Karpas-422 (cell line): ENCODE results near the gene PIGT. TPM values are rescaled to one million over a fixed set of nuclear protein-coding genes. Genes with fewer than 3 reads are reported as not detected.
A peak's percentile ranks its signal among the peaks of the same experiment; 100 is the strongest.

Experiments
- DNase-seq: peaks from one replicate; pipeline ENCODE4 v3.0.0-alpha.2; 2015
- H2AFZ ChIP-seq: fragments of 200-600 bp; sonication (generic); 2 replicates; pipeline ENCODE4 v1.6.1; 2014; ENCODE audit warnings: antibody characterized with exemption, low read length, mixed read lengths
- H3K27ac ChIP-seq: fragments of 200-600 bp; sonication (generic); 2 replicates; pipeline ENCODE4 v1.5.1; 2014; ENCODE audit warnings: mild to moderate bottlenecking, low read length, moderate library complexity
- H3K27me3 ChIP-seq: fragments of 200-600 bp; sonication (generic); 2 replicates; pipeline ENCODE4 v1.6.1; 2014; ENCODE audit warnings: low read length, mixed read lengths
- H3K36me3 ChIP-seq: fragments of 200-600 bp; sonication (generic); 2 replicates; pipeline ENCODE4 v1.6.1; 2014; ENCODE audit warnings: low read length, mixed read lengths; ENCODE audit not compliant: insufficient read depth
- H3K4me1 ChIP-seq: fragments of 200-600 bp; sonication (generic); 2 replicates; pipeline ENCODE4 v1.6.1; 2014; ENCODE audit warnings: mild to moderate bottlenecking, low read length, mixed read lengths
- H3K4me2 ChIP-seq: fragments of 200-600 bp; sonication (generic); 2 replicates; pipeline ENCODE4 v1.6.1; 2014; ENCODE audit warnings: low read length, low read depth, mild to moderate bottlenecking; ENCODE audit not compliant: poor library complexity, severe bottlenecking
- H3K4me3 ChIP-seq: fragments of 200-600 bp; sonication (generic); 2 replicates; pipeline ENCODE4 v1.5.1; 2014; ENCODE audit warnings: mild to moderate bottlenecking, antibody characterized with exemption, low read length, mixed read lengths
- H3K79me2 ChIP-seq: fragments of 200-600 bp; sonication (generic); 2 replicates; pipeline ENCODE4 v1.6.1; 2014; ENCODE audit warnings: mild to moderate bottlenecking, low read length, mixed read lengths
- H3K9ac ChIP-seq: fragments of 200-600 bp; sonication (generic); 2 replicates; pipeline ENCODE4 v1.6.0; 2014; ENCODE audit warnings: low read length
- H3K9me2 ChIP-seq: fragments of 200-600 bp; sonication (generic), shearing (Covaris generic); replicated peaks from 2 replicates; pipeline ENCODE4 v1.6.0; 2014; ENCODE audit warnings: mild to moderate bottlenecking, low read length, moderate library complexity; ENCODE audit not compliant: insufficient read depth
- H3K9me3 ChIP-seq: fragments of 300-700, 200-600 bp; sonication (generic); 2 replicates; pipeline ENCODE4 v1.6.1; 2014; ENCODE audit warnings: low read length, mixed read lengths
- H4K20me1 ChIP-seq: fragments of 200-600 bp; sonication (generic); 2 replicates; pipeline ENCODE4 v1.6.1; 2014; ENCODE audit warnings: mild to moderate bottlenecking, antibody characterized with exemption, low read length, low read depth; ENCODE audit not compliant: insufficient read depth
- total RNA-seq: library from RNA; depleted of rRNA; stranded (reverse); fragments of >200 nt; shearing (Covaris generic); gene quantifications from 2 replicates; pipeline ENCODE4 v1.2.3, GENCODE V29; 2014; ENCODE audit warnings: low replicate concordance

PIGT gene
- total RNA-seq, 1 experiment from 2014 or later, result 80.1 TPM

DNA sequence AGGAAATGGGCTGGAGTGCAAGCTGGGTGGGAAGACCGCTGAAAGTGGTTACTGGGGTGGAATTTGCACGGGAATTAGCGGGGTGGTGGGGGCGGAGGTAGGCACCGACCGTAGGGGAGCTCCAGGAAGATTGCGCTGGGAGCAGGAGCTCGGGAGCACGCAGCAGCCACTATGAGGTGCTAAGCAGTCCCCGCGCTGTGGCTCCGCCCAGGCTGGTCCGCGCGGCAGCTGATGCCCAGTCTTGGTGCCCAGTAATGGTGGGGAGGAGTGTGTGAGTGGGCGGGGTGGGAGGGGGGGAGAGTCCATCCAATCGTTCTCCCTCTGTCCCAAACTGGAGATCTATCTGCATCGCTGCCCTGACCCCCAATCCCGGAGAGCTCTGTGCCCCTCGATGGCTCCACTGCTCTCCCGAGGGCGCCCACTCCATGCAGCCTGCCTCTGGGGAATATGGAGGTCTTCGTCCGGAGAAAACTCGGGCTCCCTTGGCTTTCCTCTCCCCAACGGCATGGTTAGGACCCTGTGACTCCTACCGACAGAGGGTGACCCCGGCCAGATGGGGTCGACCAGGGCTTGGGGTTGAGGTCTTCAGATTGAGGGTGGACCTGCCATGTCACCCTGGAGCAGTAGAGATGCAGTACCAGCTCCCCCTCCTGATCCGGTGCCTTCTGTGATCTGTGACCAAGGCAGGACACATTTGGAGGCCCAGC, 43.1 kb upstream of the PIGT start:
- no peak overlapping the region for H3K27ac ChIP-seq

GRCh38 chr20:45373353-45374100, 42.4 kb upstream of the PIGT start:
- Histone ChIP-seq H3K9me2 (no peaks in the 10 kb centered on the region), H3K27me3 (no peaks in the 10 kb centered on the region), H2AFZ (peak overlapping the region; percentile 42; the same call in 1 of the 2 replicates), H3K4me2 (peak overlapping the region; percentile 68), H3K79me2 (no peaks in the 10 kb centered on the region), H4K20me1 (peaks cover 44% of the 10 kb centered on the region; the same call in 1 of the 2 replicates), H3K4me3 (peak overlapping the region; percentile 53), H3K9ac (peak overlapping the region; percentile 40; the same call in 1 of the 2 replicates), H3K9me3 (no peaks in the 10 kb centered on the region), H3K27ac (no peak overlapping the region), H3K4me1 (peaks cover 23% of the 10 kb centered on the region), H3K36me3 (no peaks in the 10 kb centered on the region)
- DNase-seq, result peak; percentile 94

More for the DNA sequence above, 43.1 kb upstream of the PIGT start:
- H3K4me1 ChIP-seq, result peaks cover 26% of the 10 kb centered on the region
- no peak overlapping the region for H2AFZ ChIP-seq
- no peaks in the 10 kb centered on the region for H3K27me3 ChIP-seq
- no peaks in the 10 kb centered on the region for H3K36me3 ChIP-seq
- DNase-seq, result no peak
- H3K9me2 ChIP-seq, result no peaks in the 10 kb centered on the region
- H3K9me3 ChIP-seq, result no peaks in the 10 kb centered on the region
- H4K20me1 ChIP-seq, result peaks cover 40% of the 10 kb centered on the region; the same call in 1 of the 2 replicates
- no peaks in the 10 kb centered on the region for H3K79me2 ChIP-seq
- H3K9ac ChIP-seq, result no peak overlapping the region
- no peak overlapping the region for H3K4me3 ChIP-seq
- H3K4me2 ChIP-seq, result no peak overlapping the region

GRCh38 chr20:45374101-45374467, 41.9 kb upstream of the PIGT start:
- no peak overlapping the region for H2AFZ ChIP-seq
- H3K27ac ChIP-seq, result no peak overlapping the region
- no peak for DNase-seq
- no peaks in the 10 kb centered on the region for H3K9me3 ChIP-seq
- H3K9me2 ChIP-seq, result no peaks in the 10 kb centered on the region
- H3K79me2 ChIP-seq, result no peaks in the 10 kb centered on the region
- H3K4me1 ChIP-seq, result peaks cover 18% of the 10 kb centered on the region
- H3K9ac ChIP-seq, result no peak overlapping the region
- H3K27me3 ChIP-seq, result no peaks in the 10 kb centered on the region
- H3K4me2 ChIP-seq, result peak overlapping the region; percentile 68
- no peak overlapping the region for H3K4me3 ChIP-seq
- no peaks in the 10 kb centered on the region for H3K36me3 ChIP-seq
- peaks cover 40% of the 10 kb centered on the region; the same call in 1 of the 2 replicates for H4K20me1 ChIP-seq

DNA sequence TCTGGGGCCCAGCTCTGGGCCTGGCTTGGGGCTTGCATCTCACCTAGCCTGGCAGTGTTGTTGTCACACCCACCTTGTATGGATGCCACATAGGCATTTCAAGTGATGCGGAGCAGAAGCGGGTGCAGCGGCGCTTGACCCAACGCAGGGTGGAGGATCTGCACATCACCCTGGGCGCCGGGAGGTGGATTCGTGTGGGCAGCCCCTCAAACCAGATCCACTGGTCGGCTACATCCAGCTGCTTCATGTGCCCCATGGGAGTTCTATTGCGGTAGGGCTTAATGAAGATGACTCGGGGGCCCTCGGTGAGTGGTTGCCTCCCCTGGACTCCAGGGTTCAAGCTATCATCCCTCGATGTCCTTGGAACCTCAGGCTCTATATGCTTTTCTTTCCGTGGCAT, 41.0 kb upstream of the PIGT start:
- Histone ChIP-seq H3K9ac (no peak overlapping the region), H3K4me1 (peaks cover 13% of the 10 kb centered on the region), H3K36me3 (no peaks in the 10 kb centered on the region), H3K27me3 (no peaks in the 10 kb centered on the region), H4K20me1 (peaks cover 37% of the 10 kb centered on the region; the same call in 1 of the 2 replicates), H3K27ac (no peak overlapping the region), H2AFZ (no peak overlapping the region), H3K4me3 (no peak overlapping the region), H3K9me2 (no peaks in the 10 kb centered on the region), H3K4me2 (no peak overlapping the region), H3K79me2 (no peaks in the 10 kb centered on the region), H3K9me3 (no peaks in the 10 kb centered on the region)
- DNase-seq, result no peak

GRCh38 chr20:45377269-45377668, 38.7 kb upstream of the PIGT start:
- no peak overlapping the region for H3K4me3 ChIP-seq

GRCh38 chr20:45378191-45378590, 37.8 kb upstream of the PIGT start, which contains the start of gene TP53TG5:
Gene TP53TG5, minus strand, starts transcription at chr20:45378325. Its CDS starts 89 bp downstream, at chr20:45378236.
- Histone ChIP-seq H4K20me1 (peaks cover 17% of the 10 kb centered on the region; the same call in 1 of the 2 replicates), H3K79me2 (no peaks in the 10 kb centered on the region), H3K27ac (no peak within 1 kb of the TSS), H3K9ac (no peak within 1 kb of the TSS), H3K4me1 (peaks cover 11% of the 10 kb centered on the region), H3K4me2 (no peak within 1 kb of the TSS), H2AFZ (no peak within 1 kb of the TSS), H3K36me3 (no peaks in the 10 kb centered on the region), H3K9me3 (no peaks in the 10 kb centered on the region), H3K9me2 (no peaks in the 10 kb centered on the region), H3K4me3 (no peak within 1 kb of the TSS), H3K27me3 (no peaks in the 10 kb centered on the region)
- no peak for DNase-seq

More at GRCh38 chr20:45377269-45377668, 38.7 kb upstream of the PIGT start:
- Histone ChIP-seq H3K4me2 (no peak overlapping the region), H3K9me2 (no peaks in the 10 kb centered on the region), H3K36me3 (no peaks in the 10 kb centered on the region), H3K4me1 (peaks cover 13% of the 10 kb centered on the region), H2AFZ (no peak overlapping the region), H4K20me1 (peaks cover 19% of the 10 kb centered on the region; the same call in 1 of the 2 replicates), H3K9me3 (no peaks in the 10 kb centered on the region), H3K79me2 (no peaks in the 10 kb centered on the region), H3K27ac (no peak overlapping the region), H3K9ac (no peak overlapping the region), H3K27me3 (no peaks in the 10 kb centered on the region)
- DNase-seq, result no peak

GRCh38 chr20:45387274-45387673, 28.7 kb upstream of the PIGT start:
- Histone ChIP-seq H3K9me2 (no peaks in the 10 kb centered on the region), H3K9me3 (no peaks in the 10 kb centered on the region), H3K27me3 (no peaks in the 10 kb centered on the region), H3K4me1 (no peaks in the 10 kb centered on the region), H3K27ac (no peak overlapping the region), H3K4me2 (no peak overlapping the region), H2AFZ (no peak overlapping the region), H3K36me3 (no peaks in the 10 kb centered on the region), H3K79me2 (no peaks in the 10 kb centered on the region), H4K20me1 (no peaks in the 10 kb centered on the region), H3K4me3 (no peak overlapping the region), H3K9ac (no peak overlapping the region)
- no peak for DNase-seq

- H3K9ac ChIP-seq, result no peak overlapping the region
- H3K4me1 ChIP-seq, result no peaks in the 10 kb centered on the region
- no peak overlapping the region for H2AFZ ChIP-seq
- no peak overlapping the region for H3K4me3 ChIP-seq
- no peaks in the 10 kb centered on the region for H3K9me2 ChIP-seq
- H3K79me2 ChIP-seq, result no peaks in the 10 kb centered on the region
- no peaks in the 10 kb centered on the region for H3K9me3 ChIP-seq
- H3K27me3 ChIP-seq, result no peaks in the 10 kb centered on the region
- DNase-seq, result no peak
- no peaks in the 10 kb centered on the region for H4K20me1 ChIP-seq
- no peak overlapping the region for H3K27ac ChIP-seq
- no peak overlapping the region for H3K4me2 ChIP-seq
- H3K36me3 ChIP-seq, result no peaks in the 10 kb centered on the region
Measured at GRCh38 chr20:45390931-45391330, 25.0 kb upstream of the PIGT start.
